Non-pigmented ciliary epithelial cell (primary cell): ENCODE measurements around the gene ARRDC4.
"Not testable (repeated sequence)": the region's sequence is repeated elsewhere in the genome, so short reads cannot be mapped to it uniquely, and the experiment has no call there.

Source experiments
- DNase-seq: peaks from one replicate; pipeline ENCODE4 v3.0.0-alpha.2; 2010; ENCODE audit warnings: low read depth

ARRDC4 gene

DNA sequence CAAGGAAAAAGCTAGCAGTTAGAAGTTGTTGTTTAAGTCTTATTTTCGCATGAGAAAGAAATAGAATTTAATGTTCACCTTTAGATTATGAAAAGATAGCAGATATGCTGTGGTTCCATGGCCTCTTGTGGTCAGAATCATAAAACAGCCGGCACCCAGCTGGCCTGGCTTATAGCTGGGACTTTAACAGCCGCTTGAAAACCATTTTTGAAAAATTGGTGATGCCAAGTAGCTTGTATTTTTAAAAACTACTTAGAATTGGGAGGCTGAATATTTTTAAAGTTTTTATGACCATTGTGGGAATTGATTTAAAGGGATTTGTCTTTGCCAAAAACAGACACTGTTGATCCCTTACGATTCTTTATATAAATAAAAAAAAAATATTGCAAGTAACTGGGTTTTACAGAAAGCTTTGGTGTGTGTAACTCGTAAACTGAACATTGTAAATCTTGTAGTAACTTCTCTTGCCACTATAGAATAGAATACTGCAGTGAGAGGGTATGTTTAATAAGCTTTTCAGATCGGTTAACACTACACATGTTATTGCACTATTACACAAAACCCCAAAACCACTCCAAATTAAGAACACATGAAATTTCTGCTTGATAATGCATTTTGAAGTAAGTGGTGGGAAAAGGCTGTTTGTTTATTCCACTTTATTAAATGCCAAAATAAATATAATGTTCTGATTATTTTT is 6.6 kb downstream of the ARRDC4 start:
- DNase-seq = no peak

- no peak for DNase-seq
These were observed 7.4 kb downstream of the ARRDC4 start for GRCh38 chr15:97967881-97968280.

- DNase-seq = no peak
These were observed 7.9 kb downstream of the ARRDC4 start for GRCh38 chr15:97968380-97968779.

- DNase-seq = no peak
These were observed 11.9 kb downstream of the ARRDC4 start for GRCh38 chr15:97972366-97972765.

DNA sequence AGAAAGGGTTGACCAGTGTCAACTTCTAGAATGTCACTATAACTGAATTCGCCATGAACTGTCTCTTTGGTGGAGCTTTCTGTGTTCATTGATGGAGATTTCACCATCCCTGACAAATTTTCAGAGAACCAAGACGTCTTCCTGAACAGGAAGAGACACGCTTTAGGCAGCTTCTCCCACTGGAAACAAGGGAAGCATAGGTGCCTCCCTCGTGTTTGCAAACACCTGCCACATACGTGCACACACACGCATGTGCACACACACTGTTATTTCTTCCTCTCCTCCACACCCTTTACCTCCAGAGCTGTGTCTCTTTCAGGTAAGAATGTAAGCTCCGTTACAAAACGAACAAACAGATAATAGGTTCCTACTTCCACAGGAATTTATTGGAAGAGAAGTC is 15.6 kb downstream of the ARRDC4 start:
- no peak for DNase-seq

- DNase-seq = no peak
These were observed 16.4 kb downstream of the ARRDC4 start for GRCh38 chr15:97976766-97977503.

- DNase-seq = no peak
These were observed 17.2 kb downstream of the ARRDC4 start for GRCh38 chr15:97977734-97978133.

DNA sequence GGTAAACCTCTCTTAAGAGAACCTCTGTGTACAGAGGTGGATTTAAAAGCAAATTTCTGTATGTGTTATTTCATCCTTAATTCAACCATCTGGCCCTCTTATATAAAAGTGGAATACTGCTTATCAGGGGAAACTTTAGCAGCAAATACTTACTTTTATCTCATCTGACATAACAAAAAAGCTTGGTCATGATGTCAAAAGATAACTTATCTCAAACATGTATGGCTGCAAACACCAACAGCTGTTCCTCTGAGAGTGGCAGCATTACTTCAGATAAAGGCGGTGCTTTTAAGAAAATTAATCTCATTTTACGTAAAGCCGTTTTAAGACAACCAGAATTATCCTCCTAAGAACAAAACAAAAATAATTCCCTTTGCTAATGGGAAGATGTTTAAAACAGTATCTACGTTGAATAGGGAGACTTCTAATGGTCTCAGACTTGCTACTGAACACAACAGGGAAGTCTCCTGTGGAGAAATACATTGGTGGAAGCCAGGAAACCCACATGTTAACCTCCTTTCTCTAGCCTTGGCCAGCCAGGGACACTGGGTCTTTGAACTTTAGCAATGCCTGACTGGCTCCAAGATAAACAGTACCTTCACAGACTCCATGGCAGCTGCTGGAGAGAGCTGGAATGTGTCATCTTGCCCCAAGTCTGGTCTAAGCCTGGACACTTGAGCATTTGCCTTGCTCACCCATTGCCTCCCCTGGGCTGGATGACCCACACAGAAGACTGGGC is 18.1 kb downstream of the ARRDC4 start:
- DNase-seq = no peak

DNA sequence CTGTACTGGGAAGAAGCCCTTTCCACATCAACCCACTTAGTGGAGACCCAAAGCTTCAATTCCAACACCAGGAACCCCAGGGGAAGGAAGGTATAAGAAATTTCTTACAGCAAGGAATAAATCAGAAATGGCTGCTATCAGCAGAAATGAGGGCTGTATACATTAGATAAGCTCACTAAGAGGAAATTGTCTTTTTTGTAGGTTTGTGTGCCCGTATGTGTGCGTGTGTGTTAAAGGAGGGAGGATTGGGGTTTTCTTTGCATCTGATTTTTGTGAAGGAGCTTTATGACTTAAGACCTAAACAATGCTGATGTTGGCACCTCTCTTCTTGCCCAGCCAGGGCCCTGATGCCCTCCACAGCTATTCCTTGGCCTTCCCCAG is 18.6 kb downstream of the ARRDC4 start:
- no peak for DNase-seq

DNA sequence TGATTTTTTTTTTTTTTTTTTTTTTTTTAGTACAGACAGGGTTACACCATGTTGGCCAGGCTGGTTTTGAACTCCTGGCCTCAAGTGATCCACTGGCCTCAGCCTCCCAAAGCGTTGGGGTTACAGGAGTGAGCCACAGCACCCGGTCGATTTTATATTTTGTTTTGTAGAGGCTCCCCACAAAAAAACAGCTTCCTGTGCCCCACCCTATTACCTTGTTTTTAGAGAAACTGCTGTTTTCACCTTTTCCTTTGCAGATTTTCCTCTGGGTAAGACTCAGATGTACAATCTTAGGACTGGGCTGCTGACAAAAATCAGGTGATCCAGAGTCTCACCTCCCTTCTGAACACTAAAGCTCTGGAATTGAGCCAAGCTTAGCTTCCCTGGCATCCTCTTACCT is 20.6 kb downstream of the ARRDC4 start:
- no peak for DNase-seq

DNA sequence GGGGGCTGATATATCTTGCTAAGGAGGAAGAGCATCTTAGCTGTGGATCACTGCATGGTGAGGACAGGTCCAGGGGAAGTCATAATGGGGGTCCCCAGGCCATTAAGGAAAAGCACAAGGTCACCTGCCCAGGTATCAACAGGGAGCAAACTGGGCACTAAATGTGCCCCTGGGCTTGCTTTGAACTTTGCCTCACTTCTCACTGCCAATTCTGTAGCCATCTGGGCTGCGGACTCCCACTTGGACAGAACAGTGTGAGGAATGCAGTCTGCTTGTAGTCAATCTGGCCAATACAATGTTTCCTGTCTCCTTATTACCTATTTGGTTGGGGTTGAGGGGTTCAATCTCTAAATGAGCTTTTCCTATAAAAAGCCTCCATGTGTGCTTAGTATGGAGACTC is 21.3 kb downstream of the ARRDC4 start:
- no peak for DNase-seq

DNA sequence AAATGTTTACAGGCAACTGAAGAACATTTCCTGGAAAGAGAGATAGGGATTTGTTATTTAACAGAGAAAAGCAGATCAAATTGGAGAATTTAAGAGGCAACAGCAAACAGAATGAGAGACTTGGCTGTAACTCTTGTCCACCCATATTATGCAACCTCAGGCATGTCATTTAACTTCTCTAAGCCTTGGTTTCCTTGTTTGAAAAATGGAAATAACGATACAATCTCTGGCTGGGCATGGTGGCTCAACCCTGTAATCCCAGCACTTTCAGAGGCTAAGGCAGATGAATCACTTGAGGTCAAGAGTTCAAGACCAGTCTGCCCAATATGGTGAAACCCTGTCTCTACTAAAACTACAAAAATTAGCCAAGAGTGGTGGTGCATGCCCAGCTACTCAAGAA is 23.7 kb downstream of the ARRDC4 start:
- DNase-seq = no peak

DNA sequence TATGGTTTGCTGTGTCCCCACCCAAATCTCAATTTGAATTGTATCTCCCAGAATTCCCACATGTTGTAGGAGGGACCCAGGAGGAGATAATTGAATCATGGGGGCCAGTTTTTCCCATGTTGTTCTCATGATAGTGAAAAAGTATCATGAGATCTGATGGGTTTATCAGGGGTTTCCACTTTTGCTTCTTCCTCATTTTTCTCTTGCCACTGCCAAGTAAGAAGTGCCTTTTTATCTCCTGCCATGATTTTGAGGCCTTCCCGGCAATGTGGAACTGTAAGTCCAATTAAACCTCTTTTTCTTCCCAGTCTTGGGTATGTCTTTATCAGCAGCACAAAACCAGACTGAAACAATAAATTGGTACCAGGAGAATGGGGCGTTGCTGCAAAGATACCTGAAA is 25.5 kb downstream of the ARRDC4 start:
- not testable (repeated sequence) for DNase-seq

- no peak for DNase-seq
These were observed 26.3 kb downstream of the ARRDC4 start for GRCh38 chr15:97986781-97987180.

DNA sequence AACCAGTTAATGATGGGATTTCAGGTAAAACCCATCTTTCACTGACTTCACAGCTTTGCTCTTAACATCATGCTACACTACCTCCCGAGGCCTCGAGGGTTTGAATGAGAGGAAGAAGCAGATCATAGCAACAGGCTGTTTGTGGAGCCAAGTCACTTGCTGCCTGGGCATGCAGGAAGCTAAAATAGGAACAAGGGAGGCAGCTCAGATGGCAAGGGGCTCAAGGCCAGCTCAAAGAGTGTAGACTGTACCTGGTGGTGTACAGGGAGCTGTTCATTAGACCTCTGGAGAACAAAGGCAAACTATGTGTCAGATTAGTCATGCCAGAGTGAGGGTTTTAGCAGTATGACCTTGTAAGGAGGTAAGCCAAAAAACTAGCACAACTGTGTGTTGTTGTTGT is 28.8 kb downstream of the ARRDC4 start:
- no peak for DNase-seq

GRCh38 chr15:97991972-97992541 is 31.6 kb downstream of the ARRDC4 start:
- no peak for DNase-seq

- DNase-seq = no peak
These were observed 32.3 kb downstream of the ARRDC4 start for GRCh38 chr15:97992823-97993222.

DNA sequence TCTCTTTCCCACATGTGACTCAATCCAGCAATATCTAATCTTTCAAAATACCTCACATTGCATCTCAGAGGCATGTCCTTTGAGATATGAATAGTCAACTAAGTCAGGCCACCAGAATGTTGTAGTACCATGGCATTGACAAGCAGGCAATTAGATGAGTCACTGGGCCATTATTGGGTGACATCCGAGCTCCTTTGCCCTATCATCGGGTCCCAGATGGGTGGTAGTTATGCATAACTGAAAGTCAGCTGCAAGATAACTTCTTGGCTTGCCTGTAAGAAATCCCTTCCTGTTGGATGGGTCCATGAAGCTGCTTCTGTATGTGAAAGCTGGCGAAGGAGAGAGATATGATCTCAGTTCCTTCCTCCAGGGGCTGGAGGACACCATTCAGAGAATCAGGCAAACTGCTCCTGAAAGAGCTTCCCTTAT is 32.8 kb downstream of the ARRDC4 start:
- no peak for DNase-seq

DNA sequence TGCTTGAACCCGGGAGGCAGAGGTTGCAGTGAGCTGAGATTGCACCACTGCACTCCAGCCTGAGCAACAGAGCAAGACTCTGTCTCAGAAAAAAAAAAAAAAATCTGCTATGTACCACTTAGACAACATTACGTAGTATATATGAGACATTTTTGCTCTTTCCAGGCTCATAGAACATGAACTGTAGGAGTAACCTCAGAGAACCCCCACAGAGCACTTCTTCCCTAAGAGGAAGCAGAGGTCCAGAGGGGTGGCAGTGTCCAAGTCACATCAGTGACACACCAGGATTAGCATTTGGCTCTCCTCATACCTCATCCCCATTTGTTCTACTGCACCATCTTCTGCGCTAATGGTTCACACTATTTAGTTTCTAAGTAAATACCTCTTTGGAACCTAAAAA is 33.7 kb downstream of the ARRDC4 start:
- DNase-seq = no peak

DNA sequence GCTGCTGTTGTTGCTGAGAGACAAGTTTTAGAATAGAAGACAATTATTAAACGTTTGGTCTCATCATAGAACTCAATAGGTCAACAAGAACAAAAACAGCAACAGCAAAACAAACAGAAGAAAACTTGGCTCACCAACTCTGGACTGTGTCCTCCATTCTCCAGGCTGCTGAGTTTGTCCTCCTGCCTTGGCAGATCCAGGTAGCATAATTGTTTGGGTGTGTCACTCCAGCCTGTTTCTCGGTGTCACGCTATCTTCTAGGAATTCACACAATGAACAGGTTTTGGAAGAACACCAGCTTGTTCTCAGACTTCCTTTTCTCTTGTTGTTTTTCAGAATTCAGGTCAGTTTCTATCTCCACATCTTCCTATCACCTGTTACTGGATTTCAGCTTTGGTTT is 34.7 kb downstream of the ARRDC4 start:
- no peak for DNase-seq

DNA sequence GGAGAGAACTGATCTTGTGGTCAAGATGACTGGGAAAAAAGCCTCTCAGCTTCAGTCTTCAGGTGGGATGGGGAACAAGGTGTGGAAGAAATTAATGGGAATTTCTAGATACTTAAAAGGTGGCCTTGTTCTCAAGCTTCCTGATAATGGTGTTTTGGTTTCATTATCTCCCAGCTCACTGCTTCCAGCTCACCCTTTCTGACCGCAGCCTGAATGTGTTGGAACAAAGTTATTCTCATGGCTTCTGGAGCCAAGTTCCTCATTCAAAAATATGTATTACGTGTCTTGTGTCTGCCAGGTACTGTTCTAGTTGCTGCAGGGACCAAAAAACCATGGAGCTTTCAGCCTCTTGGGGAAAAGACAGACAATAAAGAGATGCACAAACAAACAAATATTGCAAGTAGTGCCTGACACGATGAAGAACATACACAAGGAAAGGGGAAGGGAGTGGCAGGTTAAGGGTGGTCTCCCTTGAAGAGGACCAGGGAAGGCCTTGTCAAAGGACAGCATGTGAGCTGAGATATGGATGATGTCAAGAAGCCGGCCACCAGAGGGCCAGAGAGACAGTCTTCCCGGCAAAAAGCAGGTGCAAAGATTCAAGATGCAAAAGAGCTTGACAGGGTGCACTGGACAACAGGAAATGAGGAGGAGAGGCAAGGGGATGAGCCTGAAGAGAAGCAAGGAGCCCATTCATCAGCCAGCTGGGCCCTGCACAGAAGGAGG is 35.5 kb downstream of the ARRDC4 start:
- DNase-seq = no peak
